Panc1 (cell line): Measurements from ENCODE around the gene CHCHD6. TPM values are rescaled to one million over a fixed set of nuclear protein-coding genes. Genes with fewer than 3 reads are reported as not detected.

ENCODE experiments used
- ATAC-seq: fragments of 200-7000 bp; cut with Tn5 transposase; 2 replicates; pipeline ENCODE4 v1.9.1; 2020; ENCODE audit warnings: mild to moderate bottlenecking, moderate library complexity
- BruUV-seq: library from RNA; stranded (reverse); fragments of 400-500 nt; replicated peaks from 2 replicates; lab custom pipeline; 2021; lab: Mats Ljungman, UMichigan
- CTCF ChIA-PET: fragments of 300-600 bp; sonication (Branson Sonifier 250); formaldehyde crosslinking; loops from one replicate; lab custom pipeline; 2022; ENCODE audit warnings: antibody characterized with exemption; lab: Charles Lee
- POLR2A ChIA-PET: fragments of 300-600 bp; sonication (Branson Sonifier 250); formaldehyde crosslinking; loops from one replicate; lab custom pipeline; 2022; ENCODE audit warnings: antibody characterized with exemption; lab: Charles Lee
- DNase-seq: peaks from one replicate; pipeline ENCODE4 v3.0.0-alpha.2; 2010; ENCODE audit warnings: low read depth, low spot score
- H3K27ac ChIP-seq: 2 replicates; pipeline ENCODE4 v1.5.1; 2011; ENCODE audit warnings: mild to moderate bottlenecking, low read length, inconsistent platforms
- H3K27me3 ChIP-seq: fragments of 200-500 bp; sonication (Bioruptor generic); 2 replicates; pipeline ENCODE4 v1.6.0; 2014; ENCODE audit warnings: low read length, inconsistent platforms; ENCODE audit not compliant: control insufficient read depth, insufficient read depth
- H3K36me3 ChIP-seq: fragments of 200-500 bp; sonication (Bioruptor generic); 2 replicates; pipeline ENCODE4 v1.5.1; 2014; ENCODE audit warnings: inconsistent platforms, mild to moderate bottlenecking, low read length, moderate library complexity; ENCODE audit not compliant: control insufficient read depth, insufficient read depth
- H3K4me1 ChIP-seq: 2 replicates; pipeline ENCODE4 v1.5.1; 2011; ENCODE audit warnings: inconsistent platforms, mild to moderate bottlenecking, low read length, moderate library complexity; ENCODE audit not compliant: control insufficient read depth, insufficient read depth
- H3K4me3 ChIP-seq, 2 experiments: 2 replicates each; pipeline ENCODE4 v1.5.1; 2011 to 2012; ENCODE audit warnings: low read depth in 2 of 2, low read length in 2 of 2, mild to moderate bottlenecking in 2 of 2, inconsistent platforms in 1 of 2, moderate library complexity in 1 of 2
- H3K9me3 ChIP-seq: fragments of 200-500 bp; sonication (Bioruptor generic); 2 replicates; pipeline ENCODE4 v1.5.1; 2014; ENCODE audit warnings: low read depth, mild to moderate bottlenecking, inconsistent platforms, low read length, moderate library complexity; ENCODE audit not compliant: control insufficient read depth, insufficient read depth
- CTCF ChIP-seq: fragments of 450-650 bp; IDR thresholded peaks from 2 replicates; pipeline ENCODE4 v1.5.1; 2017; ENCODE audit warnings: mild to moderate bottlenecking
- POLR2AphosphoS5 ChIP-seq: IDR thresholded peaks from 2 replicates; pipeline ENCODE4 v1.6.1; 2012; ENCODE audit warnings: mild to moderate bottlenecking, low read depth, low read length, moderate library complexity
- REST ChIP-seq, 2 experiments: IDR thresholded peaks; 2 replicates each; pipeline ENCODE4 v1.6.1; 2011 to 2012; ENCODE audit warnings: low read depth in 2 of 2, control low read depth in 1 of 2, low read length in 1 of 2, mild to moderate bottlenecking in 1 of 2, moderate library complexity in 1 of 2; ENCODE audit not compliant: insufficient read depth in 1 of 2
- SIN3A ChIP-seq: IDR thresholded peaks from 2 replicates; pipeline ENCODE4 v1.6.1; 2012; ENCODE audit warnings: low read depth, mild to moderate bottlenecking, low read length, moderate library complexity, borderline replicate concordance; ENCODE audit not compliant: insufficient read depth
- TCF7L2 ChIP-seq: IDR thresholded peaks from 2 replicates; pipeline ENCODE4 v1.6.1; 2011; ENCODE audit warnings: mild to moderate bottlenecking, low read depth, low read length, inconsistent platforms
- in situ Hi-C: cut with HindIII; loops from 2 replicates; pipeline ENCODE4 v1.10.0; 2016; ENCODE audit warnings: low sequenced_read_pairs, low pct_unique_long_range_greater_than_20kb
- intact Hi-C: fragments of 100-400 bp; cut with micrococcal nuclease; formaldehyde crosslinking; loops from one replicate; pipeline ENCODE4 v1.10.0; 2022; ENCODE audit not compliant: unreplicated experiment
- total RNA-seq: library from RNA; stranded (reverse); gene quantifications from one replicate; pipeline ENCODE4 v1.2.1, GENCODE V29; 2021; ENCODE audit not compliant: unreplicated experiment

CHCHD6 gene
- total RNA-seq, 1 experiment from 2014 or later = 31.5 TPM

- no peak for DNase-seq
Measured at GRCh38 chr3:126654571-126655383, 49.3 kb upstream of the CHCHD6 start, which contains the start of gene TXNRD3. TXNRD3 (minus strand) TSS chr3:126655124.

GRCh38 chr3:126655887-126656286 is 48.2 kb upstream of the CHCHD6 start:
- Histone ChIP-seq H3K4me3 (no peak overlapping the region), H3K27ac (no peak overlapping the region), H3K4me1 (peaks cover 3% of the 10 kb centered on the region; the same call in 1 of the 2 replicates), H3K36me3 (no peaks in the 10 kb centered on the region), H3K9me3 (no peaks in the 10 kb centered on the region), H3K27me3 (peaks cover 4% of the 10 kb centered on the region)
- intact Hi-C loops (no loop called here), in situ Hi-C loops (no loop called here)
- ATAC-seq (no peak), DNase-seq (no peak)
- no TSS peak for BruUV-seq
- CTCF ChIA-PET = interaction anchor here (0.7 kb wide), 1 partner anchor 12 kb away, joined by 4 read pairs; no protein-coding TSS in a partner anchor
- POLR2A ChIA-PET = no interaction called here
- TF ChIP-seq POLR2AphosphoS5 (no peak), TCF7L2 (no peak), REST (IDR thresholded peaks at IDR 0.05; ENCODE audit: insufficient read depth in 1 of 2, low read depth in 2 of 2, low read length in 1 of 2) (no peak), SIN3A (no peak)

More at GRCh38 chr3:126654571-126655383, 49.3 kb upstream of the CHCHD6 start, which contains the start of gene TXNRD3:
- ChIA-PET POLR2A (no interaction called here), CTCF (interaction anchor here (0.7 kb wide), 1 partner anchor 13 kb away, joined by 4 read pairs; no protein-coding TSS in a partner anchor)
- no TSS peak for BruUV-seq
- Histone ChIP-seq H3K27me3 (no peaks in the 10 kb centered on the region), H3K4me1 (peaks cover 3% of the 10 kb centered on the region; the same call in 1 of the 2 replicates), H3K9me3 (no peaks in the 10 kb centered on the region), H3K27ac (peak within 1 kb of the TSS; percentile 86), H3K36me3 (no peaks in the 10 kb centered on the region), H3K4me3 (peak within 1 kb of the TSS; percentile 60 to 66)
- intact Hi-C loops (no loop called here), in situ Hi-C loops (no loop called here)
- TF ChIP-seq CTCF (peak; percentile 48), SIN3A (peak; percentile 71; the same call in 1 of the 2 replicates), POLR2AphosphoS5 (peak; percentile 84), REST (IDR thresholded peaks at IDR 0.05; ENCODE audit: insufficient read depth in 1 of 2, low read depth in 2 of 2, low read length in 1 of 2) (no peak)
- peak; percentile 96 for ATAC-seq
